ENCODE data around the gene ELMOD1.

- TF ChIP-seq CTCF (IDR thresholded peaks at IDR 0.05) (no peak), POLR2A (IDR thresholded peaks at IDR 0.05) (no peak)
Observed at GRCh38 chr11:107631043-107631442, 40.1 kb downstream of the ELMOD1 start.
